OCI-LY7 (cell line): Measurements from ENCODE around the gene SNU13. TPM values are rescaled to one million over a fixed set of nuclear protein-coding genes. Genes with fewer than 3 reads are reported as not detected.

Experiments used
- BruUV-seq: library from RNA; stranded (reverse); fragments of 400-500 nt; replicated peaks from 2 replicates; lab custom pipeline; 2021; lab: Mats Ljungman, UMichigan
- CTCF ChIA-PET: fragments of 300-600 bp; sonication (Branson Sonifier 250); formaldehyde crosslinking; loops from one replicate; lab custom pipeline; 2022; ENCODE audit warnings: antibody characterized with exemption; ENCODE audit not compliant: unreplicated experiment; lab: Charles Lee
- POLR2A ChIA-PET: fragments of 300-600 bp; sonication (Branson Sonifier 250); formaldehyde crosslinking; loops from one replicate; lab custom pipeline; 2022; ENCODE audit warnings: antibody characterized with exemption; lab: Charles Lee
- DNase-seq: peaks from one replicate; pipeline ENCODE4 v3.0.0-alpha.2; 2015; ENCODE audit warnings: low spot score
- H2AFZ ChIP-seq: fragments of 200-600 bp; sonication (generic), shearing (Covaris generic); 2 replicates; pipeline ENCODE4 v1.6.1; 2014; ENCODE audit warnings: mild to moderate bottlenecking, antibody characterized with exemption, low read length, moderate library complexity
- H3K27ac ChIP-seq: fragments of 200-600 bp; sonication (generic); 2 replicates; pipeline ENCODE4 v1.5.1; 2014; ENCODE audit warnings: mixed run types, low read depth, mild to moderate bottlenecking, moderate library complexity, low read length, inconsistent platforms; ENCODE audit not compliant: poor library complexity, severe bottlenecking
- H3K36me3 ChIP-seq: fragments of 200-600 bp; sonication (generic); 2 replicates; pipeline ENCODE4 v1.6.1; 2014; ENCODE audit warnings: mild to moderate bottlenecking, antibody characterized with exemption, low read length, moderate library complexity, mixed read lengths; ENCODE audit not compliant: insufficient read depth
- H3K4me1 ChIP-seq: fragments of 200-600 bp; sonication (generic); 2 replicates; pipeline ENCODE4 v1.5.1; 2014; ENCODE audit warnings: mild to moderate bottlenecking, low read length; ENCODE audit not compliant: insufficient read depth, poor library complexity, severe bottlenecking
- H3K4me2 ChIP-seq: fragments of 200-600 bp; sonication (generic); 2 replicates; pipeline ENCODE4 v1.6.1; 2014; ENCODE audit warnings: mild to moderate bottlenecking, low read length
- H3K4me3 ChIP-seq: fragments of 200-600 bp; sonication (generic); 2 replicates; pipeline ENCODE4 v1.5.1; 2014; ENCODE audit warnings: mild to moderate bottlenecking, low read depth, low read length; ENCODE audit not compliant: poor library complexity, severe bottlenecking
- H3K79me2 ChIP-seq: fragments of 200-600 bp; sonication (generic); 2 replicates; pipeline ENCODE4 v1.6.1; 2016; ENCODE audit warnings: low read depth, mild to moderate bottlenecking, low read length, moderate library complexity, mixed read lengths; ENCODE audit not compliant: insufficient read depth
- H3K9me2 ChIP-seq: fragments of 200-600 bp; sonication (generic); 2 replicates; pipeline ENCODE4 v1.6.1; 2016; ENCODE audit warnings: mild to moderate bottlenecking, low read length, mixed read lengths; ENCODE audit not compliant: insufficient read depth
- H3K9me3 ChIP-seq: fragments of 200-600 bp; sonication (generic); 2 replicates; pipeline ENCODE4 v1.6.1; 2014; ENCODE audit warnings: mild to moderate bottlenecking, mixed run types, low read length, mixed read lengths
- H4K20me1 ChIP-seq: fragments of 200-600 bp; sonication (generic); 2 replicates; pipeline ENCODE4 v1.6.1; 2014; ENCODE audit warnings: mild to moderate bottlenecking, antibody characterized with exemption, low read length, moderate library complexity, mixed read lengths; ENCODE audit not compliant: insufficient read depth
- EZH2phosphoT487 ChIP-seq: fragments of 200-600 bp; sonication (generic); IDR thresholded peaks from 2 replicates; pipeline ENCODE4 v1.6.1; 2018; ENCODE audit warnings: low read depth, borderline replicate concordance, mild to moderate bottlenecking, mixed run types, antibody characterized with exemption, low read length, moderate library complexity, mixed read lengths
- intact Hi-C: fragments of 100-400 bp; cut with micrococcal nuclease; formaldehyde crosslinking; loops from one replicate; pipeline ENCODE4 v1.10.0; 2022; ENCODE audit not compliant: unreplicated experiment
- total RNA-seq, 2 experiments: library from RNA; depleted of rRNA in 1 of 2; stranded (reverse); fragments of >200 nt in 1 of 2; shearing (Covaris generic) in 1 of 2; gene quantifications; 2 replicates each; pipeline ENCODE4 v1.2.3, GENCODE V29; 2014 to 2022
- TF ChIP-seq, protein P1 (sequence below): fragments of 200-600 bp; sonication (generic); conservative IDR thresholded peaks from 2 replicates; pipeline ENCODE4 v1.5.1; 2014; ENCODE audit warnings: mild to moderate bottlenecking, antibody characterized with exemption, low read length, moderate library complexity, mixed read lengths

The SNU13 gene
- total RNA-seq, 2 experiments from 2014 or later: 199 to 246 TPM

DNA sequence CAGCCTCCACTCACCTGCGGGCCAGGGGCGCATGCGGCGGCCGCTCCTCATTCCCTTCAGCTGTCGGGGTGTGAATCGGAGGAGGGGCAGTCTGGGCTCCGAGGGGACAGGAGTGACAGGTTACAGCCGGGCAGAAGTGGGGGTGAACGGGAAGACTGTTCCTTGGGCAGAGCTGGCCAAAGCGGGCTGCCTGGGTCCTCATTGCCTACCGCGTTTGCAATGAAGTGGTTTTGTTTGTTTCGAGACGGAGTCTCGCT lies 11.4 kb upstream of the SNU13 start:
- Histone ChIP-seq H3K36me3 (no peaks in the 10 kb centered on the region), H3K4me2 (no peak overlapping the region), H3K4me3 (no peak overlapping the region), H3K9me3 (no peaks in the 10 kb centered on the region), H3K4me1 (peaks cover 13% of the 10 kb centered on the region), H3K9me2 (no peaks in the 10 kb centered on the region), H3K27ac (no peak overlapping the region), H4K20me1 (no peaks in the 10 kb centered on the region), H2AFZ (no peak overlapping the region), H3K79me2 (no peaks in the 10 kb centered on the region)
- DNase-seq: no peak
- ChIA-PET CTCF (no interaction called here), POLR2A (no interaction called here)
- intact Hi-C loops: no loop called here
- TF ChIP-seq, protein P1, sequence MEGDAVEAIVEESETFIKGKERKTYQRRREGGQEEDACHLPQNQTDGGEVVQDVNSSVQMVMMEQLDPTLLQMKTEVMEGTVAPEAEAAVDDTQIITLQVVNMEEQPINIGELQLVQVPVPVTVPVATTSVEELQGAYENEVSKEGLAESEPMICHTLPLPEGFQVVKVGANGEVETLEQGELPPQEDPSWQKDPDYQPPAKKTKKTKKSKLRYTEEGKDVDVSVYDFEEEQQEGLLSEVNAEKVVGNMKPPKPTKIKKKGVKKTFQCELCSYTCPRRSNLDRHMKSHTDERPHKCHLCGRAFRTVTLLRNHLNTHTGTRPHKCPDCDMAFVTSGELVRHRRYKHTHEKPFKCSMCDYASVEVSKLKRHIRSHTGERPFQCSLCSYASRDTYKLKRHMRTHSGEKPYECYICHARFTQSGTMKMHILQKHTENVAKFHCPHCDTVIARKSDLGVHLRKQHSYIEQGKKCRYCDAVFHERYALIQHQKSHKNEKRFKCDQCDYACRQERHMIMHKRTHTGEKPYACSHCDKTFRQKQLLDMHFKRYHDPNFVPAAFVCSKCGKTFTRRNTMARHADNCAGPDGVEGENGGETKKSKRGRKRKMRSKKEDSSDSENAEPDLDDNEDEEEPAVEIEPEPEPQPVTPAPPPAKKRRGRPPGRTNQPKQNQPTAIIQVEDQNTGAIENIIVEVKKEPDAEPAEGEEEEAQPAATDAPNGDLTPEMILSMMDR: no peak
- TF ChIP-seq EZH2phosphoT487: no peak
- BruUV-seq: no TSS peak

- no TSS peak for BruUV-seq
- peaks cover 13% of the 10 kb centered on the region for H3K4me1 ChIP-seq
- no peaks in the 10 kb centered on the region for H3K9me2 ChIP-seq
- ChIA-PET POLR2A (interaction anchor here (0.6 kb wide), 1 partner anchor 13 kb away, joined by 4 read pairs; no protein-coding TSS in a partner anchor), CTCF (no interaction called here)
- H3K9me3 ChIP-seq: no peaks in the 10 kb centered on the region
- no peak for DNase-seq
- no peaks in the 10 kb centered on the region for H3K79me2 ChIP-seq
- no peaks in the 10 kb centered on the region for H3K36me3 ChIP-seq
- H4K20me1 ChIP-seq: no peaks in the 10 kb centered on the region
- intact Hi-C loops: loop anchor here (5.0 kb wide), 4 partner anchors 48 to 213 kb away; partner anchors contain the start of gene CCDC134
- H3K4me3 ChIP-seq: no peak within 1 kb of the TSS
- no peak within 1 kb of the TSS for H3K4me2 ChIP-seq
- TF ChIP-seq, protein P1: no peak
- TF ChIP-seq EZH2phosphoT487: no peak
- H3K27ac ChIP-seq: no peak within 1 kb of the TSS
- no peak within 1 kb of the TSS for H2AFZ ChIP-seq
These were observed 10.8 kb upstream of the SNU13 start, which contains the start of gene MEI1 for GRCh38 chr22:41699264-41700107. Gene MEI1 (plus strand): TSS chr22:41699503. CDS start chr22:41699539, 36 bp downstream.
